Kidney epithelial cell (primary cell): ENCODE results near the gene CCDC88C. TPM values are rescaled to one million over a fixed set of nuclear protein-coding genes. Genes with fewer than 3 reads are reported as not detected.

Experiments used
- DNase-seq: peaks from one replicate; pipeline ENCODE4 v3.0.0-alpha.2; 2010; ENCODE audit warnings: low read depth
- H3K27me3 ChIP-seq: 2 replicates; pipeline ENCODE4 v1.6.0; 2011; ENCODE audit warnings: low read length; ENCODE audit not compliant: control insufficient read depth, insufficient read depth
- H3K36me3 ChIP-seq: 2 replicates; pipeline ENCODE4 v1.5.1; 2011; ENCODE audit warnings: low read length; ENCODE audit not compliant: control insufficient read depth, insufficient read depth
- H3K4me3 ChIP-seq: 2 replicates; pipeline ENCODE4 v1.5.1; 2011; ENCODE audit warnings: low read depth, mild to moderate bottlenecking, control low read depth, low read length
- CTCF ChIP-seq: IDR thresholded peaks from 2 replicates; pipeline ENCODE4 v1.5.1; 2011; ENCODE audit warnings: mild to moderate bottlenecking, moderate library complexity, low read length, control low read depth, inconsistent platforms; ENCODE audit not compliant: insufficient read depth, poor library complexity, severe bottlenecking
- total RNA-seq: library from RNA; depleted of rRNA; stranded (reverse); fragments of >200 nt; gene quantifications from 2 replicates; pipeline ENCODE4 v1.2.3, GENCODE V29; 2015

The CCDC88C gene
- total RNA-seq, 1 donor from 2014 or later = 22.4 TPM

GRCh38 chr14:91456283-91456682 is 38.7 kb upstream of the CCDC88C start:
- no peak for TF ChIP-seq CTCF
- no peaks in the 10 kb centered on the region for H3K36me3 ChIP-seq
- H3K27me3 ChIP-seq = no peaks in the 10 kb centered on the region
- no peak overlapping the region for H3K4me3 ChIP-seq
- DNase-seq = no peak

GRCh38 chr14:91454580-91454979 is 37.0 kb upstream of the CCDC88C start:
- Histone ChIP-seq H3K4me3 (no peak overlapping the region), H3K36me3 (no peaks in the 10 kb centered on the region)
- no peak for TF ChIP-seq CTCF

GRCh38 chr14:91454155-91454554 is 36.5 kb upstream of the CCDC88C start:
- no peaks in the 10 kb centered on the region for H3K27me3 ChIP-seq
- no peak overlapping the region for H3K4me3 ChIP-seq
- no peak for DNase-seq
- H3K36me3 ChIP-seq = no peaks in the 10 kb centered on the region
- no peak for TF ChIP-seq CTCF

More at GRCh38 chr14:91454580-91454979, 37.0 kb upstream of the CCDC88C start:
- no peaks in the 10 kb centered on the region for H3K27me3 ChIP-seq
- no peak for DNase-seq

DNA sequence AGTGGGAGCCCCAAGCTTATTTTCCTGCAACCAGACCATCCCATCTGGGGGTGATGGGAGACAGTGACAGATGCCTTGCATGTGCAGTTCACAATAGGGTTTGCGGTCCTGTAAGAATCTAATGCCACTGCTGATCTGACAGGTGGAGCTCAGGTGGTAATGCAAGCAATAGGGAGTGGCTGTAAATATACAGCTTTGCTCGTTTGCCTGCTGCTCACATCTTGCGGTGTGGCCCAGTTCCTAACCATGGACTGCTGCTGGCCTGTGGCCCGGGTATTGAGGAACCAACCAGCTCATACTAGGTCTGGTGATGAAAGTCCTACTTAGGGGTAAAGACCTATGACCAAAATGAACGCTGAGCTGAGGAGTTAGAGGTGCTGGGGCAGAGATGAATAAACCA is 36.1 kb upstream of the CCDC88C start:
- H3K27me3 ChIP-seq = no peaks in the 10 kb centered on the region
- H3K4me3 ChIP-seq = no peak overlapping the region
- no peak for DNase-seq
- TF ChIP-seq CTCF = no peak
- H3K36me3 ChIP-seq = no peaks in the 10 kb centered on the region

DNA sequence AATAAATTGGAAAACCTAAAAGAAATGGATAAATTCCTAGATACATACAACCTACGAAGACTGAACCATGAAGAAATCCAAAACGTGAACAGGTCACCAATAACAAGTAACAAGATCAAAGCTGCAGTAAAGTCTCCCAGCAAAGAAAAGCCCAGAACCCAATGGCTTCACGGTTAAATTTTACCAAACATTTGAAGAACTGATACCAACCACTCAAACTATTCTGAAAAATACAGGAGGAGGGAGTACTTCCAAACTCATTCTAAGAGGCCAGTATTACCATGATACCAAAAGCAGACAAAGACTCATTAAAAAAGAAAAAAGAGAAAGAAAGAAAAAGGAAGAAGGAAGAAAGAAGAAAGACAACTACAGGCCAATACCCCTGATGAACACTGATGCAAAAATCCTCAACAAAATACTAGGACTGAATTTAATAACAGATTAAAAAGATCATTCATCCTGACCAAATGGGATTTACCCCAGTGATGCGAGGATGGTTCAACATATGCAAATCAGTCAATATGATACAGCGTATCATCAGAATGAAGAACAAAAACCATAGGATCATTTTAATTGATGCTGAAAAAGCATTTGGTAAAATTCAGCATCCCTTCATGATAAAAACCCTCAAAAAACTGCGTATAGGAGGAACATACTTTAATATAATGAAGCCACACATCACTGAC is 26.9 kb upstream of the CCDC88C start:
- no peak for DNase-seq
- H3K36me3 ChIP-seq = no peaks in the 10 kb centered on the region
- TF ChIP-seq CTCF = no peak
- no peak overlapping the region for H3K4me3 ChIP-seq
- no peaks in the 10 kb centered on the region for H3K27me3 ChIP-seq

DNA sequence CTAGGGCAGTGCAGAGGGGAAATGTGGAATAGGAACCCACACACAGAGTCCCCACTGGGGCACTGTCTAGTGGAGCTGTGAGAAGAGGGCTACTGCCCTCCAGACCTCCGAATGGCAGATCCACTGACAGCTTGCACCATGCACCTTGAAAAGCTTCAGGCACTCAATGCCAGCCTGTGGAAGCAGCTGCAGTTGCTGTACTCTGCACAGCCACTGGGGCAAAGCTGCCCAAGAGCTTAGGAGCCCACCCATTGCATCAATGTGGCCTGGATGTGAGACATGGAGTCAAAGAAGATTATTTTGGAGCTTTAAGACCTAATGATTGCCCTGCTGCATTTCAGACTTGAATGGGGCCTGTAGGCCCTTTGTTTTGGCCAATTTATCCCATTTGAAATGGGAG is 21.7 kb upstream of the CCDC88C start:
- Histone ChIP-seq H3K4me3 (no peak overlapping the region), H3K36me3 (no peaks in the 10 kb centered on the region), H3K27me3 (no peaks in the 10 kb centered on the region)
- DNase-seq = no peak
- TF ChIP-seq CTCF = no peak
